Keratinocyte (primary cell): ENCODE data around the gene COL6A5.

Experiments
- EZH2 ChIP-seq: IDR thresholded peaks from one replicate; pipeline ENCODE4 v1.6.1; 2012; ENCODE audit warnings: inconsistent platforms, mild to moderate bottlenecking, low read length, moderate library complexity
- TF ChIP-seq, protein P1 (sequence below), 3 experiments: IDR thresholded peaks in 1 of 3; conservative IDR thresholded peaks in 1 of 3; optimal IDR thresholded peaks in 1 of 3; 2 replicates in 2 of 3; 3 replicates in 1 of 3; pipeline versions ENCODE3 to v1.5.1; 2011; ENCODE audit warnings: low read length in 3 of 3, mild to moderate bottlenecking in 3 of 3, moderate library complexity in 2 of 3, control low read depth in 1 of 3, inconsistent platforms in 1 of 3; ENCODE audit not compliant: insufficient read depth in 2 of 3; ENCODE audit errors: extremely low read depth in 1 of 3

DNA sequence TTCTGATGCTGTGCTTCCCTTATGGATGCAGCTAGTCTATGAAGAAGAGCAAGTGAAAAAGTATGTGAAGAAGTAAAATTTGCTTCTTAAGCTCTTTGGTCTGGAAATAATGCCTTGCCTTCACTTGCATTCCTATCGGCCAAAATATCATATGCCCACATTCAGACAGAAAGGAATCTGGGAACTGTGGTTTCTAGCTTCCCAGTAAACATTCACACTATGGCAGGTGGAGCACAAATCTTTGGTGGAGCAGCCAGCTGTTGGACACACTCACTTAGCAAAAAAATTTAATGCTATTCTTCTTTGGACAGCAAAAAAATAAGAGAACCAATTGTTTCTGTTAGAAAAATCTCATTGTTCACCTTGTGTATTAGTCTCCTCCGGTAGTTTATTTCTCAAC lies 159.2 kb downstream of the COL6A5 start:
- TF ChIP-seq, protein P1, sequence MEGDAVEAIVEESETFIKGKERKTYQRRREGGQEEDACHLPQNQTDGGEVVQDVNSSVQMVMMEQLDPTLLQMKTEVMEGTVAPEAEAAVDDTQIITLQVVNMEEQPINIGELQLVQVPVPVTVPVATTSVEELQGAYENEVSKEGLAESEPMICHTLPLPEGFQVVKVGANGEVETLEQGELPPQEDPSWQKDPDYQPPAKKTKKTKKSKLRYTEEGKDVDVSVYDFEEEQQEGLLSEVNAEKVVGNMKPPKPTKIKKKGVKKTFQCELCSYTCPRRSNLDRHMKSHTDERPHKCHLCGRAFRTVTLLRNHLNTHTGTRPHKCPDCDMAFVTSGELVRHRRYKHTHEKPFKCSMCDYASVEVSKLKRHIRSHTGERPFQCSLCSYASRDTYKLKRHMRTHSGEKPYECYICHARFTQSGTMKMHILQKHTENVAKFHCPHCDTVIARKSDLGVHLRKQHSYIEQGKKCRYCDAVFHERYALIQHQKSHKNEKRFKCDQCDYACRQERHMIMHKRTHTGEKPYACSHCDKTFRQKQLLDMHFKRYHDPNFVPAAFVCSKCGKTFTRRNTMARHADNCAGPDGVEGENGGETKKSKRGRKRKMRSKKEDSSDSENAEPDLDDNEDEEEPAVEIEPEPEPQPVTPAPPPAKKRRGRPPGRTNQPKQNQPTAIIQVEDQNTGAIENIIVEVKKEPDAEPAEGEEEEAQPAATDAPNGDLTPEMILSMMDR (optimal IDR thresholded peaks at IDR 0.05 in 1 of 3, IDR thresholded peaks at IDR 0.05 in 1 of 3, conservative IDR thresholded peaks at IDR 0.05 in 1 of 3; ENCODE audit: extremely low read depth in 1 of 3, insufficient read depth in 2 of 3, low read length in 3 of 3), result no peak
- no peak for TF ChIP-seq EZH2
